ENCODE data around the gene CLEC3B.
A peak's percentile ranks its signal among the peaks of the same experiment; 100 is the strongest.

Gene CLEC3B

GRCh38 chr3:45003406-45003805 is 22.7 kb upstream of the CLEC3B start:
- peaks cover 88% of the 10 kb centered on the region for H3K36me3 ChIP-seq (ENCODE audit: control insufficient read depth, insufficient read depth, low read length)
- H3K27me3 ChIP-seq (ENCODE audit: control insufficient read depth, insufficient read depth, low read length), result no peaks in the 10 kb centered on the region

GRCh38 chr3:45003859-45004258 is 22.2 kb upstream of the CLEC3B start:
- H3K27me3 ChIP-seq (ENCODE audit: control insufficient read depth, insufficient read depth, low read length), result no peaks in the 10 kb centered on the region
- no peak overlapping the region for H3K4me3 ChIP-seq (ENCODE audit: low read depth, low read length)
- H3K36me3 ChIP-seq (ENCODE audit: control insufficient read depth, insufficient read depth, low read length), result peaks cover 88% of the 10 kb centered on the region
- H3K9me3 ChIP-seq (ENCODE audit: control insufficient read depth, insufficient read depth, low read depth, low read length), result peaks cover 9% of the 10 kb centered on the region
- H3K4me1 ChIP-seq (ENCODE audit: control insufficient read depth, insufficient read depth, low read length), result no peaks in the 10 kb centered on the region
- H3K9ac ChIP-seq (ENCODE audit: low read length), result no peak overlapping the region
- H3K27ac ChIP-seq (ENCODE audit: low read depth, low read length), result no peak overlapping the region

More at GRCh38 chr3:45003406-45003805, 22.7 kb upstream of the CLEC3B start:
- H3K9ac ChIP-seq (ENCODE audit: low read length), result no peak overlapping the region
- no peaks in the 10 kb centered on the region for H3K4me1 ChIP-seq (ENCODE audit: control insufficient read depth, insufficient read depth, low read length)
- H3K27ac ChIP-seq (ENCODE audit: low read depth, low read length), result no peak overlapping the region
- H3K4me3 ChIP-seq (ENCODE audit: low read depth, low read length), result no peak overlapping the region
- H3K9me3 ChIP-seq (ENCODE audit: control insufficient read depth, insufficient read depth, low read depth, low read length), result peaks cover 9% of the 10 kb centered on the region

GRCh38 chr3:45007091-45007490 is 19.0 kb upstream of the CLEC3B start:
- Histone ChIP-seq H3K27ac (ENCODE audit: low read depth, low read length) (no peak overlapping the region), H3K9me3 (ENCODE audit: control insufficient read depth, insufficient read depth, low read depth, low read length) (peaks cover 9% of the 10 kb centered on the region), H3K4me3 (ENCODE audit: low read depth, low read length) (no peak overlapping the region), H3K4me1 (ENCODE audit: control insufficient read depth, insufficient read depth, low read length) (no peaks in the 10 kb centered on the region; the same call in 1 of the 2 replicates), H3K9ac (ENCODE audit: low read length) (no peak overlapping the region), H3K36me3 (ENCODE audit: control insufficient read depth, insufficient read depth, low read length) (peaks cover 84% of the 10 kb centered on the region), H3K27me3 (ENCODE audit: control insufficient read depth, insufficient read depth, low read length) (no peaks in the 10 kb centered on the region)

- Histone ChIP-seq H3K27ac (ENCODE audit: low read depth, low read length) (no peak overlapping the region), H3K9me3 (ENCODE audit: control insufficient read depth, insufficient read depth, low read depth, low read length) (peaks cover 9% of the 10 kb centered on the region), H3K4me1 (ENCODE audit: control insufficient read depth, insufficient read depth, low read length) (no peaks in the 10 kb centered on the region; the same call in 1 of the 2 replicates), H3K4me3 (ENCODE audit: low read depth, low read length) (no peak overlapping the region), H3K36me3 (ENCODE audit: control insufficient read depth, insufficient read depth, low read length) (peaks cover 84% of the 10 kb centered on the region), H3K27me3 (ENCODE audit: control insufficient read depth, insufficient read depth, low read length) (no peaks in the 10 kb centered on the region), H3K9ac (ENCODE audit: low read length) (no peak overlapping the region)
Measured at GRCh38 chr3:45008117-45008516, 18.0 kb upstream of the CLEC3B start.

GRCh38 chr3:45009868-45010267 is 16.2 kb upstream of the CLEC3B start:
- H3K36me3 ChIP-seq (ENCODE audit: control insufficient read depth, insufficient read depth, low read length), result peaks cover 76% of the 10 kb centered on the region
- no peaks in the 10 kb centered on the region; the same call in 1 of the 2 replicates for H3K4me1 ChIP-seq (ENCODE audit: control insufficient read depth, insufficient read depth, low read length)
- no peak overlapping the region for H3K9ac ChIP-seq (ENCODE audit: low read length)
- H3K27ac ChIP-seq (ENCODE audit: low read depth, low read length), result no peak overlapping the region
- peaks cover 4% of the 10 kb centered on the region; the same call in 1 of the 2 replicates for H3K9me3 ChIP-seq (ENCODE audit: control insufficient read depth, insufficient read depth, low read depth, low read length)
- H3K4me3 ChIP-seq (ENCODE audit: low read depth, low read length), result no peak overlapping the region
- H3K27me3 ChIP-seq (ENCODE audit: control insufficient read depth, insufficient read depth, low read length), result no peaks in the 10 kb centered on the region

- H3K9ac ChIP-seq (ENCODE audit: low read length), result no peak overlapping the region
Measured at GRCh38 chr3:45010811-45011333, 15.2 kb upstream of the CLEC3B start.

GRCh38 chr3:45011756-45012508 is 14.2 kb upstream of the CLEC3B start:
- H3K36me3 ChIP-seq (ENCODE audit: control insufficient read depth, insufficient read depth, low read length), result peaks cover 69% of the 10 kb centered on the region
- H3K4me3 ChIP-seq (ENCODE audit: low read depth, low read length), result no peak overlapping the region
- H3K4me1 ChIP-seq (ENCODE audit: control insufficient read depth, insufficient read depth, low read length), result peaks cover 15% of the 10 kb centered on the region

More at GRCh38 chr3:45010811-45011333, 15.2 kb upstream of the CLEC3B start:
- Histone ChIP-seq H3K27ac (ENCODE audit: low read depth, low read length) (peak overlapping the region; percentile 31; the same call in 1 of the 2 replicates), H3K27me3 (ENCODE audit: control insufficient read depth, insufficient read depth, low read length) (no peaks in the 10 kb centered on the region), H3K4me3 (ENCODE audit: low read depth, low read length) (no peak overlapping the region), H3K36me3 (ENCODE audit: control insufficient read depth, insufficient read depth, low read length) (peaks cover 72% of the 10 kb centered on the region), H3K4me1 (ENCODE audit: control insufficient read depth, insufficient read depth, low read length) (peaks cover 5% of the 10 kb centered on the region), H3K9me3 (ENCODE audit: control insufficient read depth, insufficient read depth, low read depth, low read length) (no peaks in the 10 kb centered on the region)

GRCh38 chr3:45012577-45012976 is 13.5 kb upstream of the CLEC3B start:
- Histone ChIP-seq H3K27ac (ENCODE audit: low read depth, low read length) (no peak overlapping the region), H3K9ac (ENCODE audit: low read length) (no peak overlapping the region), H3K4me1 (ENCODE audit: control insufficient read depth, insufficient read depth, low read length) (peaks cover 18% of the 10 kb centered on the region), H3K4me3 (ENCODE audit: low read depth, low read length) (no peak overlapping the region), H3K27me3 (ENCODE audit: control insufficient read depth, insufficient read depth, low read length) (no peaks in the 10 kb centered on the region), H3K9me3 (ENCODE audit: control insufficient read depth, insufficient read depth, low read depth, low read length) (no peaks in the 10 kb centered on the region), H3K36me3 (ENCODE audit: control insufficient read depth, insufficient read depth, low read length) (peaks cover 63% of the 10 kb centered on the region)

More at GRCh38 chr3:45011756-45012508, 14.2 kb upstream of the CLEC3B start:
- H3K27me3 ChIP-seq (ENCODE audit: control insufficient read depth, insufficient read depth, low read length), result no peaks in the 10 kb centered on the region
- H3K27ac ChIP-seq (ENCODE audit: low read depth, low read length), result peak overlapping the region; percentile 31; the same call in 1 of the 2 replicates
- no peaks in the 10 kb centered on the region for H3K9me3 ChIP-seq (ENCODE audit: control insufficient read depth, insufficient read depth, low read depth, low read length)
- H3K9ac ChIP-seq (ENCODE audit: low read length), result peak overlapping the region; percentile 1

- peaks cover 18% of the 10 kb centered on the region for H3K4me1 ChIP-seq (ENCODE audit: control insufficient read depth, insufficient read depth, low read length)
- H3K9me3 ChIP-seq (ENCODE audit: control insufficient read depth, insufficient read depth, low read depth, low read length), result no peaks in the 10 kb centered on the region
- no peak overlapping the region for H3K4me3 ChIP-seq (ENCODE audit: low read depth, low read length)
- no peaks in the 10 kb centered on the region for H3K27me3 ChIP-seq (ENCODE audit: control insufficient read depth, insufficient read depth, low read length)
- H3K27ac ChIP-seq (ENCODE audit: low read depth, low read length), result no peak overlapping the region
- H3K36me3 ChIP-seq (ENCODE audit: control insufficient read depth, insufficient read depth, low read length), result peaks cover 26% of the 10 kb centered on the region
- no peak overlapping the region for H3K9ac ChIP-seq (ENCODE audit: low read length)
Measured at GRCh38 chr3:45016916-45017315, 9.2 kb upstream of the CLEC3B start.

- Histone ChIP-seq H3K27me3 (ENCODE audit: control insufficient read depth, insufficient read depth, low read length) (no peaks in the 10 kb centered on the region), H3K4me3 (ENCODE audit: low read depth, low read length) (no peak overlapping the region), H3K27ac (ENCODE audit: low read depth, low read length) (no peak overlapping the region), H3K36me3 (ENCODE audit: control insufficient read depth, insufficient read depth, low read length) (peaks cover 17% of the 10 kb centered on the region), H3K9ac (ENCODE audit: low read length) (no peak overlapping the region), H3K9me3 (ENCODE audit: control insufficient read depth, insufficient read depth, low read depth, low read length) (no peaks in the 10 kb centered on the region), H3K4me1 (ENCODE audit: control insufficient read depth, insufficient read depth, low read length) (peaks cover 18% of the 10 kb centered on the region)
Measured at GRCh38 chr3:45017821-45018220, 8.3 kb upstream of the CLEC3B start.

- H3K9me3 ChIP-seq (ENCODE audit: control insufficient read depth, insufficient read depth, low read depth, low read length), result no peaks in the 10 kb centered on the region
- H3K9ac ChIP-seq (ENCODE audit: low read length), result no peak overlapping the region
- peaks cover 16% of the 10 kb centered on the region for H3K4me1 ChIP-seq (ENCODE audit: control insufficient read depth, insufficient read depth, low read length)
- H3K36me3 ChIP-seq (ENCODE audit: control insufficient read depth, insufficient read depth, low read length), result no peaks in the 10 kb centered on the region
- no peak overlapping the region for H3K27ac ChIP-seq (ENCODE audit: low read depth, low read length)
- no peak overlapping the region for H3K4me3 ChIP-seq (ENCODE audit: low read depth, low read length)
- no peaks in the 10 kb centered on the region for H3K27me3 ChIP-seq (ENCODE audit: control insufficient read depth, insufficient read depth, low read length)
Measured at GRCh38 chr3:45020534-45020933, 5.6 kb upstream of the CLEC3B start.

Data from HUES6 (cell line).